Astrocyte (in vitro differentiated cells and primary cell): ENCODE data around the gene ADAMTS6.

ENCODE experiments used
- EZH2 ChIP-seq: IDR thresholded peaks from 2 replicates; pipeline ENCODE4 v1.6.1; 2012; ENCODE audit warnings: mild to moderate bottlenecking, low read length, inconsistent platforms; ENCODE audit not compliant: insufficient read depth
- TF ChIP-seq, protein P1 (sequence below): IDR thresholded peaks from 2 replicates; pipeline ENCODE4 v1.5.1; 2011; ENCODE audit warnings: low read depth, mild to moderate bottlenecking, inconsistent platforms, low read length, moderate library complexity; ENCODE audit not compliant: insufficient read depth

DNA sequence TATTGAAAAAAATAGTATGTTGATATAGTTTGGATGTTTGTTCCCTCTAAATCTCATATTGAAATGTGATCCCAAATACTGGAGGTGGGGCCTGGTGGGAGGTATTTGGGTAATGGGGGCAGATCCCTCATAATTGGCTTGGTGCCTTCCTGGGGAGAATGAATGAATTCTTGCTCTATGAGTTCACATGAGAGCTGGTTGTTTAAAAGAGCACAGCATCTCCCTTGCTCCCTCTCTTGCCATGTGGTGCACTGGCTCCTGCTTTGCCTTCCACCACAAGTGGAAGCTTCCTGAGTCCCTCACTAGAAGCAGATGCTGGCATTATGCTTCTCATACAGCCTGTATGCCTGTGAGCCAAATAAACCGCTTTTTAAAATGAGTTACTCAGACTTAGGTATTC is 154.8 kb downstream of the ADAMTS6 start:
- no peak for TF ChIP-seq EZH2
- TF ChIP-seq, protein P1, sequence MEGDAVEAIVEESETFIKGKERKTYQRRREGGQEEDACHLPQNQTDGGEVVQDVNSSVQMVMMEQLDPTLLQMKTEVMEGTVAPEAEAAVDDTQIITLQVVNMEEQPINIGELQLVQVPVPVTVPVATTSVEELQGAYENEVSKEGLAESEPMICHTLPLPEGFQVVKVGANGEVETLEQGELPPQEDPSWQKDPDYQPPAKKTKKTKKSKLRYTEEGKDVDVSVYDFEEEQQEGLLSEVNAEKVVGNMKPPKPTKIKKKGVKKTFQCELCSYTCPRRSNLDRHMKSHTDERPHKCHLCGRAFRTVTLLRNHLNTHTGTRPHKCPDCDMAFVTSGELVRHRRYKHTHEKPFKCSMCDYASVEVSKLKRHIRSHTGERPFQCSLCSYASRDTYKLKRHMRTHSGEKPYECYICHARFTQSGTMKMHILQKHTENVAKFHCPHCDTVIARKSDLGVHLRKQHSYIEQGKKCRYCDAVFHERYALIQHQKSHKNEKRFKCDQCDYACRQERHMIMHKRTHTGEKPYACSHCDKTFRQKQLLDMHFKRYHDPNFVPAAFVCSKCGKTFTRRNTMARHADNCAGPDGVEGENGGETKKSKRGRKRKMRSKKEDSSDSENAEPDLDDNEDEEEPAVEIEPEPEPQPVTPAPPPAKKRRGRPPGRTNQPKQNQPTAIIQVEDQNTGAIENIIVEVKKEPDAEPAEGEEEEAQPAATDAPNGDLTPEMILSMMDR = no peak
